ENCODE measurements around the gene C16orf54.
"Not testable (repeated sequence)": the region's sequence is repeated elsewhere in the genome, so short reads cannot be mapped to it uniquely, and the experiment has no call there.

Gene C16orf54

GRCh38 chr16:29720703-29721102 is 25.1 kb downstream of the C16orf54 start:
- FAIRE-seq (no peak), DNase-seq (ENCODE audit: insufficient read length, low spot score) (no peak)
- TF ChIP-seq POLR2AphosphoS5 (IDR thresholded peaks at IDR 0.05; ENCODE audit: low read depth, low read length) (no peak), TAF1 (IDR thresholded peaks at IDR 0.05; ENCODE audit: low read depth, low read length) (no peak), POLR2A (IDR thresholded peaks at IDR 0.05; ENCODE audit: low read depth, low read length) (no peak), PAX5 (IDR thresholded peaks at IDR 0.05; ENCODE audit: insufficient read depth, low read length, severe bottlenecking) (no peak), POU2F2 (IDR thresholded peaks at IDR 0.05; ENCODE audit: low read depth, low read length) (no peak)

DNA sequence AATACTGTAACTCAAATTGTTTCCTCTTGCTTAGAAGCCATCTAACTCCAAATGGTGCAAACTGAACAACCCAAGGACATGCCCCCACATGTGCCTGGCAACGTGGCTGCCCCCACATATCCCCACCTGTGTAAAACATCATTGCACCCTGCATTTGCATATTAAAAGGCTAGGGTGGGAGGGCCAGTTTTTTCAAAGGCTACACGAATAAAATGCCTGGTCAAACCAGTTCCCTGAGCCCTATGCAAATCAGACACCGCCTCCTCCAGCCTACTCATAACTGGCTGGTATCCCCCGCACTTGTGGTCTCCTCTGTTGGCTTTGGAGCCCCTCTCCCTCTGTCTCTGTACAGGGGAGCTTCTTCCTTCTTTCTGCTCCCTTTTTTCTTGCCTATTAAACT is 26.7 kb downstream of the C16orf54 start:
- no peak for FAIRE-seq
- no peak for TF ChIP-seq SPI1 (IDR thresholded peaks at IDR 0.05; ENCODE audit: low read depth, low read length)
- no peak for TF ChIP-seq TAF1 (IDR thresholded peaks at IDR 0.05; ENCODE audit: low read depth, low read length)
- TF ChIP-seq POU2F2 (IDR thresholded peaks at IDR 0.05; ENCODE audit: low read depth, low read length), result peak; percentile 79; the same call in 1 of the 2 replicates
- DNase-seq (ENCODE audit: insufficient read length, low spot score), result no peak

DNA sequence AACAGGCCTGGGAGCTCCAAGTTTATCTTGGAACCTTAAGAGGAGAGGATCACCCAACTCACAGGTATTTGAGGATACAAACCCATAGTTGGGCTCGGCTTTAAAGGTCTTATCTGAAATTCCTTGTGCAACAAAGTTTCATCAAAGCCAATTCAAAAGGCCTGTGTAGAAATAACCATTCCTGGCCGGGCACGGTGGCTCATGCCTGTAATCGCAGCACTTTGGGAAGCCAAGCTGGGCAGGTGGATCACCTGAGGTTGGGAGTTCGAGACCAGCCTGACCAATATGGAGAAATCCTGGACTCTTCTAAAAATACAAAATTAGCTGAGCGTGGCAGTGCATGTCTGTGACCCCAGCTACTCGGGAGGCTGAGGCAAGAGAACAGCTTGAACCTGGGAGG is 28.7 kb downstream of the C16orf54 start:
- TF ChIP-seq TAF1 (IDR thresholded peaks at IDR 0.05; ENCODE audit: low read depth, low read length), result no peak
- no peak for TF ChIP-seq POLR2A (IDR thresholded peaks at IDR 0.05; ENCODE audit: low read depth, low read length)
- TF ChIP-seq POU2F2 (IDR thresholded peaks at IDR 0.05; ENCODE audit: low read depth, low read length), result no peak
- TF ChIP-seq SPI1 (IDR thresholded peaks at IDR 0.05; ENCODE audit: low read depth, low read length), result no peak
- no peak for TF ChIP-seq PAX5 (IDR thresholded peaks at IDR 0.05; ENCODE audit: insufficient read depth, low read length, severe bottlenecking)
- TF ChIP-seq POLR2AphosphoS5 (IDR thresholded peaks at IDR 0.05; ENCODE audit: low read depth, low read length), result no peak
- no peak for DNase-seq (ENCODE audit: insufficient read length, low spot score)
- FAIRE-seq, result no peak

DNA sequence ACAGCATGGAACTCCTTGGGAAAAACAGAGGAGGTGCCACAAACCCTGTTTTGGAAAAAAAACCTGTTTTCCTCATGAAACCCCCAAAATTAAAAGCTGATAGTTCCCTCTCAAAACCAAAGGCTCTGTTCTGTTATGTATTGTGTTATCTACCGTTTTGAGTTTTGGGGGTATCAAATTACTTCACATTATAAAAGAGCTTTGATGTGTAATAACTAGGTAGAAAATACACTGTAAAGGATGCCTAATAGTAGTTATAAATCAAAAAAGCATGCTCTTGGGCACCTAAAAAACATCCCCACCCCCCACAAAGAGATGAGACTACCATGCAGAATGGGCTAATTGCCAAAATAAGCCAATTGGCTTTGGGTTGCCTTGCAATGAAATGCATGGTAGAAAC is 30.8 kb downstream of the C16orf54 start:
- FAIRE-seq, result no peak
- no peak for TF ChIP-seq POU2F2 (IDR thresholded peaks at IDR 0.05; ENCODE audit: low read depth, low read length)
- no peak for TF ChIP-seq SPI1 (IDR thresholded peaks at IDR 0.05; ENCODE audit: low read depth, low read length)
- TF ChIP-seq PAX5 (IDR thresholded peaks at IDR 0.05; ENCODE audit: insufficient read depth, low read length, severe bottlenecking), result no peak
- no peak for TF ChIP-seq POLR2A (IDR thresholded peaks at IDR 0.05; ENCODE audit: low read depth, low read length)
- no peak for TF ChIP-seq POLR2AphosphoS5 (IDR thresholded peaks at IDR 0.05; ENCODE audit: low read depth, low read length)
- TF ChIP-seq TAF1 (IDR thresholded peaks at IDR 0.05; ENCODE audit: low read depth, low read length), result no peak
- DNase-seq (ENCODE audit: insufficient read length, low spot score), result no peak

DNA sequence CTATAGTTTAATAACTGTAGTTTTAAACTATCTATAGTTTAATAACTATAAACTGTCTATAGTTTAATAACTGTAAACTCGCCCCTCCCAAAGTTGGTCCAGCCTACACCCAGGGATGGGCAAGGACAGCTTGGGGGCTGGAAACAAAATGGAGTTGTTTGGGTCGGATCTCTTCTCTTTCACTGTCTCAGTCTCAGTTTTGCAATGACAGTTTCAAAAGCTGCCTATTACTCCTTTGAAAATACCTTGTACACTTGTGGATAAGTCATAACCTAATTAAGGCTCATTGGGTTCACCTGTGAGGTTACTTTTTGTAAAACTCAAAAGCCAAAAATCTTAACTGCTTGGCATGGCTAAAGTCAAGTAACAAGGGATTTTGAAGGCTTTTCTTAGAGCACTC is 31.4 kb downstream of the C16orf54 start:
- TF ChIP-seq POU2F2 (IDR thresholded peaks at IDR 0.05; ENCODE audit: low read depth, low read length) (no peak), PAX5 (IDR thresholded peaks at IDR 0.05; ENCODE audit: insufficient read depth, low read length, severe bottlenecking) (no peak), TAF1 (IDR thresholded peaks at IDR 0.05; ENCODE audit: low read depth, low read length) (no peak), POLR2A (IDR thresholded peaks at IDR 0.05; ENCODE audit: low read depth, low read length) (no peak), POLR2AphosphoS5 (IDR thresholded peaks at IDR 0.05; ENCODE audit: low read depth, low read length) (no peak), SPI1 (IDR thresholded peaks at IDR 0.05; ENCODE audit: low read depth, low read length) (no peak)
- DNase-seq (ENCODE audit: insufficient read length, low spot score), result no peak
- no peak for FAIRE-seq

GRCh38 chr16:29712809-29713208 is 33.0 kb downstream of the C16orf54 start:
- FAIRE-seq, result no peak
- TF ChIP-seq POU2F2 (IDR thresholded peaks at IDR 0.05; ENCODE audit: low read depth, low read length), result no peak
- no peak for TF ChIP-seq PAX5 (IDR thresholded peaks at IDR 0.05; ENCODE audit: insufficient read depth, low read length, severe bottlenecking)
- TF ChIP-seq POLR2AphosphoS5 (IDR thresholded peaks at IDR 0.05; ENCODE audit: low read depth, low read length), result no peak
- no peak for TF ChIP-seq TAF1 (IDR thresholded peaks at IDR 0.05; ENCODE audit: low read depth, low read length)
- no peak for TF ChIP-seq SPI1 (IDR thresholded peaks at IDR 0.05; ENCODE audit: low read depth, low read length)
- TF ChIP-seq POLR2A (IDR thresholded peaks at IDR 0.05; ENCODE audit: low read depth, low read length), result no peak
- no peak for DNase-seq (ENCODE audit: insufficient read length, low spot score)

DNA sequence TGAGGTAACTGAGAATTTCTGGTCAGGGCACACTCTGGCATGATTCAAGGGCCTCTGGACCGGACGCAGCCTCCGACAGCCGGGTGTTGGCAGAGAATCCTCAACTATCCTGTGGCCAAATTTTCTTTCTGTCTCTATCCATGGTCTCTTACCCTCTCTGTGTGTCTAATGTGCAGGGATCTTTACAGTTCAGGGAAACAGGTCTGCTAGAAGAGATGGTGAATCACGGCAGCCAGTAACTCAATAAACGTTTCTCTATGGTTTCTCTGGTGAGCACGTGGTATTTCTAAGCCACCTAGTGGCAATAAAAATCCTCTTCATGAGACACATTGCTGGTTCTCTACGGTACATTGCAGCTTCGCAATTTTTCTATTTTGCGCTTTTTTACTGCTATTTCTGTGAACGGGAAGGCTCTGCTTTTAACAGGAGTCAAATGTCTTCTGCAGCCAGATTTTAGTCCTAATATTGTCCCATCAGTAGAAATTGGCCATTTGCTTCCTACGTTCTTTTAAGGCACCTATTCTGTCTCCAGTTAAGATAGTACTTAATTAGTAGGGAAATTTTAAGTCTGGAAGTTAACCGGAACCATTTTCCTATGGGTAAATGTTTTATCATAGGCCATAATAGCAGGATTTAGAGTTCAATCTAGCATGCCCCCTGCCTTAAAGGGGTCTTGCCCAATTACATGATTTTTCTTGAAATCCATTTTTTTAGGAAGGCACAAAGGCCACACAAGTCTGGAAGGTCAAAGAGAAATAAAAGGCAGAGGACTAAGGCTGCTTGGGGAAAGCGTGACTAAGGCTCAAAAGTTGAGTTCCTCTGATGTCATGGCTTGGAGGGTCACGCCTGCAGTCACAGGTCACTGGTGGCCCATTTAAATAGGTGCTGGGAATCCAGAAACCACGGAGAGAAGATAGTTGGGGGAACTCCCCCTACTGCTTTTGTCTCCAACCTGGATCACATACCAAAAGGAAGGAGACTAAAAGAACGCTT is 35.3 kb downstream of the C16orf54 start:
- TF ChIP-seq SPI1 (IDR thresholded peaks at IDR 0.05; ENCODE audit: low read depth, low read length), result no peak
- TF ChIP-seq TAF1 (IDR thresholded peaks at IDR 0.05; ENCODE audit: low read depth, low read length), result no peak
- TF ChIP-seq POU2F2 (IDR thresholded peaks at IDR 0.05; ENCODE audit: low read depth, low read length), result no peak
- no peak for TF ChIP-seq PAX5 (IDR thresholded peaks at IDR 0.05; ENCODE audit: insufficient read depth, low read length, severe bottlenecking)
- TF ChIP-seq POLR2AphosphoS5 (IDR thresholded peaks at IDR 0.05; ENCODE audit: low read depth, low read length), result no peak
- TF ChIP-seq POLR2A (IDR thresholded peaks at IDR 0.05; ENCODE audit: low read depth, low read length), result no peak
- FAIRE-seq, result peak; percentile 82
- DNase-seq (ENCODE audit: insufficient read length, low spot score), result no peak

- DNase-seq (ENCODE audit: insufficient read length, low spot score); FAIRE-seq: not testable (repeated sequence)
Observed at GRCh38 chr16:29709657-29710056, 36.1 kb downstream of the C16orf54 start.

GRCh38 chr16:29708917-29709600 is 36.7 kb downstream of the C16orf54 start:
- DNase-seq (ENCODE audit: insufficient read length, low spot score) (no peak), FAIRE-seq (no peak)
- 0 out of 2 replicates have a peak, but pooled peaks have one; percentile 42 for TF ChIP-seq POU2F2 (IDR thresholded peaks at IDR 0.05; ENCODE audit: low read depth, low read length)
- no peak for TF ChIP-seq POLR2A (IDR thresholded peaks at IDR 0.05; ENCODE audit: low read depth, low read length)
- no peak for TF ChIP-seq SPI1 (IDR thresholded peaks at IDR 0.05; ENCODE audit: low read depth, low read length)

DNA sequence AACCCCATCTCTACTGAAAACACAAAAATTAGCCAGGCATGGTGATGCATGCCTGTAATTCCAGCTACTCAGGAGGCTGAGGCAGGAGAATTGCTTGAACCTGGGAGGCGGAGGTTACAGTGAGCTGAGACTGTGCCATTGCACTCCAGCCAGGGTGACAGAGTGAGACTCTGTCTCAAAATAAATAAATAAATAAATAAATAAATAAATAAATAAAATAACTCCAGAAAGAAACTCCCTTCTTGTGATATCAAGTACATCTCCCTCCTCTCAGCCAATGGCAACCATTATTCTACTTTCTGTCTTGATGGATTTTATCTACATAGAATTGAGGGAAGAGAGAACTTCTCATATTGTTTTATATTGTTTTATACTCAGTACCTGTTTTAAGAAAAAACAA is 38.6 kb downstream of the C16orf54 start:
- not testable (repeated sequence) for FAIRE-seq; DNase-seq (ENCODE audit: insufficient read length, low spot score)

Measured in GM12891 (cell line).